A549 (cell line): ENCODE results near the gene SHROOM2. TPM values are rescaled to one million over a fixed set of nuclear protein-coding genes. Genes with fewer than 3 reads are reported as not detected.

Experiments
- ATAC-seq, 2 experiments: fragments of 200-7000 bp in 1 of 2; fragments of >200 bp in 1 of 2; cut with Nextera tagmentation in 1 of 2; cut with Tn5 transposase in 1 of 2; 3 replicates each; pipeline versions ENCODE4 v1.8.0 to v1.9.1; 2018 to 2020; ENCODE audit warnings: mild to moderate bottlenecking in 1 of 2, moderate library complexity in 1 of 2
- CTCF ChIA-PET: fragments of 300-600 bp; sonication (Branson Sonifier 250); formaldehyde crosslinking; extraction: SDS; loops from one replicate; lab custom pipeline; 2021; ENCODE audit warnings: antibody characterized with exemption, inconsistent platforms; lab: Yijun Ruan, JAX
- POLR2A ChIA-PET: fragments of 350-600 bp; formaldehyde crosslinking; extraction: SDS; loops from one replicate; lab custom pipeline; 2021; ENCODE audit warnings: antibody characterized with exemption, inconsistent platforms; lab: Yijun Ruan, JAX
- DNase-seq, 2 experiments: peaks; one replicate each; pipeline versions ENCODE4 v3.0.0 to v3.0.0-alpha.2; 2011 to 2016; ENCODE audit warnings: low read depth in 1 of 2, low spot score in 1 of 2
- FAIRE-seq: peaks from 2 replicates; lab custom pipeline; 2011; peaks lifted over from hg19 to GRCh38; lab: Jason Lieb, UNC
- H3K27ac ChIP-seq, 2 experiments: fragments of >200 bp; sonication (Bioruptor Twin); formaldehyde crosslinking; 3 replicates each; pipeline ENCODE4 v1.5.1; 2016 to 2017
- H3K4me1 ChIP-seq: fragments of >200 bp; sonication (Bioruptor Twin); formaldehyde crosslinking; 3 replicates; pipeline ENCODE4 v1.6.1; 2016
- H3K4me2 ChIP-seq: fragments of >200 bp; sonication (Bioruptor Twin); formaldehyde crosslinking; 3 replicates; pipeline ENCODE4 v1.6.1; 2016
- H3K4me3 ChIP-seq: fragments of >200 bp; sonication (Bioruptor Twin); formaldehyde crosslinking; 3 replicates; pipeline ENCODE4 v1.5.1; 2016
- H3K9me3 ChIP-seq: fragments of >200 bp; sonication (Bioruptor Twin); formaldehyde crosslinking; 3 replicates; pipeline ENCODE4 v1.6.1; 2016
- BCL3 ChIP-seq: fragments of >200 bp; sonication (Bioruptor Twin); formaldehyde crosslinking; IDR thresholded peaks from 3 replicates; pipeline ENCODE4 v1.6.1; 2016
- CTCF ChIP-seq: fragments of >200 bp; sonication (Bioruptor Twin); formaldehyde crosslinking; IDR thresholded peaks from 3 replicates; pipeline ENCODE4 v1.5.1; 2016
- E2F6 ChIP-seq: IDR thresholded peaks from 2 replicates; pipeline ENCODE4 v1.6.1; 2012; ENCODE audit warnings: low read depth, borderline replicate concordance
- ELK1 ChIP-seq: fragments of 150-350 bp; IDR thresholded peaks from 2 replicates; pipeline ENCODE4 v1.6.1; 2014; ENCODE audit warnings: low read depth, mild to moderate bottlenecking, low read length
- FOSB ChIP-seq: fragments of 250-450 bp; sonication (Bioruptor Pico); IDR thresholded peaks from 2 replicates; pipeline ENCODE4 v1.5.0; 2020; ENCODE audit warnings: mild to moderate bottlenecking, moderate library complexity
- HDAC2 ChIP-seq: fragments of 200-600 bp; sonication (generic); IDR thresholded peaks from 2 replicates; pipeline ENCODE4 v1.6.1; 2016
- HMGXB4 ChIP-seq: fragments of 250-450 bp; sonication (Bioruptor Pico); IDR thresholded peaks from 2 replicates; pipeline ENCODE4 v1.5.0; 2021; ENCODE audit warnings: mild to moderate bottlenecking, moderate library complexity, borderline replicate concordance
- HOXB13 ChIP-seq: fragments of 250-450 bp; sonication (Bioruptor Pico); IDR thresholded peaks from 2 replicates; pipeline ENCODE4 v1.5.0; 2020; ENCODE audit warnings: low read depth, mild to moderate bottlenecking, moderate library complexity
- JUNB ChIP-seq: fragments of >200 bp; sonication (Bioruptor Twin); formaldehyde crosslinking; IDR thresholded peaks from 2 replicates; pipeline ENCODE4 v1.6.1; 2016
- KDM1A ChIP-seq: fragments of 200-600 bp; sonication (generic); IDR thresholded peaks from 2 replicates; pipeline ENCODE4 v1.6.1; 2016; ENCODE audit warnings: low read depth, mild to moderate bottlenecking
- KDM5A ChIP-seq: fragments of 200-600 bp; sonication (generic); IDR thresholded peaks from 2 replicates; pipeline ENCODE4 v1.6.1; 2016; ENCODE audit warnings: antibody characterized with exemption, mild to moderate bottlenecking
- MAZ ChIP-seq: fragments of 150-350 bp; IDR thresholded peaks from 2 replicates; pipeline ENCODE4 v1.6.1; 2014; ENCODE audit warnings: antibody characterized with exemption, low read depth, low read length, borderline replicate concordance
- NFE2L2 ChIP-seq: fragments of 150-350 bp; conservative IDR thresholded peaks from 2 replicates; pipeline ENCODE4 v1.6.1; 2014; ENCODE audit warnings: low read length
- POLR2AphosphoS2 ChIP-seq: conservative IDR thresholded peaks from 2 replicates; pipeline ENCODE4 v1.6.1; 2012; ENCODE audit warnings: low read length, improper control_type of control experiment, inconsistent platforms
- SMC3 ChIP-seq: fragments of >200 bp; sonication (Bioruptor Twin); formaldehyde crosslinking; IDR thresholded peaks from 3 replicates; pipeline ENCODE4 v1.6.1; 2018; ENCODE audit warnings: inconsistent platforms
- SREBF2 ChIP-seq: fragments of 450-650 bp; IDR thresholded peaks from 2 replicates; pipeline ENCODE4 v1.6.1; 2014; ENCODE audit warnings: mild to moderate bottlenecking, moderate library complexity
- TFCP2L1 ChIP-seq: fragments of 250-450 bp; sonication (Bioruptor Pico); IDR thresholded peaks from 2 replicates; pipeline ENCODE4 v1.5.0; 2021; ENCODE audit warnings: mild to moderate bottlenecking
- ZC3H11A ChIP-seq: fragments of 450-650 bp; IDR thresholded peaks from 2 replicates; pipeline ENCODE4 v1.6.1; 2014; ENCODE audit warnings: antibody characterized with exemption, mild to moderate bottlenecking
- ZNF302 ChIP-seq: fragments of 250-450 bp; sonication (Bioruptor Pico); IDR thresholded peaks from 2 replicates; pipeline ENCODE4 v1.9.0; 2021; ENCODE audit warnings: inconsistent platforms, mild to moderate bottlenecking, moderate library complexity
- WGBS: methylation state at CpG from one replicate; pipeline ENCODE4 v1.1.6; 2017; ENCODE audit errors: missing lambda C conversion rate; 5-methylcytosine and 5-hydroxymethylcytosine counted together
- polyA plus RNA-seq, 4 experiments: library from polyadenylated mRNA; depleted of rRNA in 3 of 4; stranded (reverse); fragments of >200 nt; fragmentation: RNase III in 1 of 4; extraction: RNeasy Plus Mini Kit Qiagen cat#74134 plus additional on column Dnase treatment in 1 of 4; gene quantifications; 2 replicates in 3 of 4; 3 replicates in 1 of 4; pipeline ENCODE4 v1.2.3, GENCODE V29; 2011 to 2017

Gene SHROOM2
- polyA plus RNA-seq, 2 of the 4 experiments (the other 2 are of a cell fraction): 0.12 to 0.27 TPM

GRCh38 chrX:9988762-9989161 lies 202.5 kb downstream of the SHROOM2 start (continued):
- TF ChIP-seq ELK1: no peak
- no peak for TF ChIP-seq E2F6
- peak; percentile 84 for TF ChIP-seq CTCF
- no peak for TF ChIP-seq ZNF302 (CRISPR knock-in tag)
- no peak for TF ChIP-seq NFE2L2
- TF ChIP-seq TFCP2L1 (CRISPR knock-in tag): no peak
- no peak for TF ChIP-seq POLR2AphosphoS2
- TF ChIP-seq SREBF2: no peak
- no peak for TF ChIP-seq HDAC2
- no peak for TF ChIP-seq BCL3
- TF ChIP-seq HOXB13 (CRISPR knock-in tag): no peak
- no peak for TF ChIP-seq FOSB (CRISPR knock-in tag)
- TF ChIP-seq JUNB: no peak
- no peak for TF ChIP-seq KDM5A
- TF ChIP-seq SMC3: peak; percentile 88

- FAIRE-seq: no peak
- WGBS: 84% methylated on average over 10 of the region's 28 CpGs
- CTCF ChIA-PET: interaction anchor here (0.7 to 11.2 kb wide), 5 partner anchors 9 to 198 kb away, joined by 3 to 216 read pairs (median 4); no protein-coding TSS in a partner anchor
- TF ChIP-seq E2F6: no peak
- no peak for TF ChIP-seq KDM1A
- no peak for TF ChIP-seq ZC3H11A
- Histone ChIP-seq H3K4me1 (no peaks in the 10 kb centered on the region), H3K9me3 (peaks cover 15% of the 10 kb centered on the region), H3K27ac (no peak overlapping the region), H3K4me2 (no peak overlapping the region), H3K4me3 (no peak overlapping the region)
- DNase-seq: no peak
- ATAC-seq: no peak
- POLR2A ChIA-PET: no interaction called here
These were observed 205.8 kb downstream of the SHROOM2 start for GRCh38 chrX:9992061-9992460.

- H3K27ac ChIP-seq: no peak overlapping the region
- no peaks in the 10 kb centered on the region for H3K4me1 ChIP-seq
- no peak for DNase-seq
- no peak for TF ChIP-seq MAZ
- no peak for TF ChIP-seq HMGXB4 (CRISPR knock-in tag)
- 95% methylated on average over 9 of the region's 18 CpGs for WGBS
- ChIA-PET CTCF (interaction anchor here (0.7 to 11.2 kb wide), 4 partner anchors 10 to 131 kb away, joined by 3 to 216 read pairs (median 4); no protein-coding TSS in a partner anchor), POLR2A (no interaction called here)
- no peak overlapping the region for H3K4me3 ChIP-seq
- peaks cover 19% of the 10 kb centered on the region for H3K9me3 ChIP-seq
- H3K4me2 ChIP-seq: no peak overlapping the region
- ATAC-seq: no peak
- no peak for FAIRE-seq
These were observed 206.5 kb downstream of the SHROOM2 start for GRCh38 chrX:9992724-9993123.
